Astrocyte (in vitro differentiated cells and primary cell): ENCODE measurements around the gene VPS37C. TPM values are rescaled to one million over a fixed set of nuclear protein-coding genes. Genes with fewer than 3 reads are reported as not detected.
A peak's percentile ranks its signal among the peaks of the same experiment; 100 is the strongest.

Experiments used
- DNase-seq: peaks from one replicate; pipeline ENCODE4 v3.0.0-alpha.2; 2010; ENCODE audit warnings: low read depth
- FAIRE-seq: peaks from 2 replicates; lab custom pipeline; 2011; peaks lifted over from hg19 to GRCh38; lab: Jason Lieb, UNC
- H2AFZ ChIP-seq: 2 replicates; pipeline ENCODE4 v1.6.0; 2012; ENCODE audit warnings: low read depth, low read length, inconsistent platforms
- H3K27ac ChIP-seq: 2 replicates; pipeline ENCODE4 v1.5.1; 2011; ENCODE audit warnings: low read depth, low read length, inconsistent platforms
- H3K27me3 ChIP-seq: 2 replicates; pipeline ENCODE4 v1.6.0; 2011; ENCODE audit warnings: low read length, inconsistent platforms; ENCODE audit not compliant: insufficient read depth
- H3K36me3 ChIP-seq: 2 replicates; pipeline ENCODE4 v1.5.1; 2011; ENCODE audit warnings: low read length, inconsistent platforms; ENCODE audit not compliant: insufficient read depth
- H3K4me1 ChIP-seq: 2 replicates; pipeline ENCODE4 v1.5.1; 2011; ENCODE audit warnings: low read length, inconsistent platforms; ENCODE audit not compliant: insufficient read depth
- H3K4me2 ChIP-seq: 2 replicates; pipeline ENCODE4 v1.6.0; 2012; ENCODE audit warnings: low read length, inconsistent platforms
- H3K4me3 ChIP-seq: 2 replicates; pipeline ENCODE4 v1.5.1; 2011; ENCODE audit warnings: low read depth, mild to moderate bottlenecking, low read length, inconsistent platforms; ENCODE audit not compliant: insufficient read depth
- H3K79me2 ChIP-seq: 2 replicates; pipeline ENCODE4 v1.6.0; 2012; ENCODE audit warnings: mild to moderate bottlenecking, low read length, inconsistent platforms; ENCODE audit not compliant: insufficient read depth
- H3K9ac ChIP-seq: 2 replicates; pipeline ENCODE4 v1.6.0; 2012; ENCODE audit warnings: mild to moderate bottlenecking, low read length, inconsistent platforms
- H3K9me3 ChIP-seq: 2 replicates; pipeline ENCODE4 v1.5.1; 2012; ENCODE audit warnings: low read depth, mild to moderate bottlenecking, low read length, inconsistent platforms; ENCODE audit not compliant: insufficient read depth
- H4K20me1 ChIP-seq: 2 replicates; pipeline ENCODE4 v1.6.0; 2012; ENCODE audit warnings: low read length, inconsistent platforms; ENCODE audit not compliant: insufficient read depth
- H3K27ac Mint-ChIP-seq: one replicate; pipeline ENCODE4 v1.8.0; 2021; ENCODE audit warnings: mild to moderate bottlenecking, mixed read lengths; ENCODE audit not compliant: unreplicated experiment
- H3K27me3 Mint-ChIP-seq: one replicate; pipeline ENCODE4 v1.8.0; 2021; ENCODE audit warnings: low read depth, mixed read lengths; ENCODE audit not compliant: unreplicated experiment
- H3K36me3 Mint-ChIP-seq: one replicate; pipeline ENCODE4 v1.8.0; 2021; ENCODE audit warnings: low read depth, mixed read lengths; ENCODE audit not compliant: unreplicated experiment
- H3K4me1 Mint-ChIP-seq: one replicate; pipeline ENCODE4 v1.8.0; 2021; ENCODE audit warnings: low read depth, mixed read lengths; ENCODE audit not compliant: unreplicated experiment
- H3K4me3 Mint-ChIP-seq: one replicate; pipeline ENCODE4 v1.8.0; 2021; ENCODE audit warnings: mild to moderate bottlenecking, moderate library complexity, mixed read lengths; ENCODE audit not compliant: unreplicated experiment
- H3K9me3 Mint-ChIP-seq: one replicate; pipeline ENCODE4 v1.8.0; 2021; ENCODE audit warnings: mild to moderate bottlenecking, mixed read lengths; ENCODE audit not compliant: unreplicated experiment
- CTCF ChIP-seq: IDR thresholded peaks from 2 replicates; pipeline ENCODE4 v1.5.1; 2011; ENCODE audit warnings: low read depth, mild to moderate bottlenecking, inconsistent platforms, low read length, moderate library complexity; ENCODE audit not compliant: insufficient read depth
- EZH2 ChIP-seq: IDR thresholded peaks from 2 replicates; pipeline ENCODE4 v1.6.1; 2012; ENCODE audit warnings: mild to moderate bottlenecking, low read length, inconsistent platforms; ENCODE audit not compliant: insufficient read depth
- total RNA-seq: library from RNA; stranded (reverse); gene quantifications from 2 replicates; pipeline ENCODE4 v1.2.1, GENCODE V29; 2021

VPS37C gene
- total RNA-seq, 1 donor from 2014 or later: 18.1 TPM

- H2AFZ ChIP-seq: no peak overlapping the region
- peak overlapping the region; percentile 70 for H3K27ac ChIP-seq
- peak overlapping the region; percentile 99 for H3K27ac Mint-ChIP-seq
- H3K9me3 ChIP-seq: no peaks in the 10 kb centered on the region
- H3K9me3 Mint-ChIP-seq: peaks cover 4% of the 10 kb centered on the region
- peak overlapping the region; percentile 45 for H3K9ac ChIP-seq
- peaks cover 58% of the 10 kb centered on the region for H3K4me1 Mint-ChIP-seq
- H3K27me3 Mint-ChIP-seq: no peaks in the 10 kb centered on the region
- FAIRE-seq (peak; percentile 49), DNase-seq (peak; percentile 82)
- TF ChIP-seq EZH2: no peak
- no peak for TF ChIP-seq CTCF
- peak overlapping the region; percentile 51 for H3K4me3 Mint-ChIP-seq
- peaks cover 16% of the 10 kb centered on the region for H3K4me1 ChIP-seq
- no peaks in the 10 kb centered on the region for H3K36me3 ChIP-seq
- peak overlapping the region; percentile 78 for H3K4me2 ChIP-seq
- peaks cover 81% of the 10 kb centered on the region for H3K79me2 ChIP-seq
- H3K36me3 Mint-ChIP-seq: peaks cover 4% of the 10 kb centered on the region
- no peaks in the 10 kb centered on the region for H3K27me3 ChIP-seq
- H3K4me3 ChIP-seq: no peak overlapping the region
- peaks cover 50% of the 10 kb centered on the region for H4K20me1 ChIP-seq
Measured at GRCh38 chr11:61152816-61153592, 8.2 kb downstream of the VPS37C start.

GRCh38 chr11:61151545-61152252 lies 9.5 kb downstream of the VPS37C start:
- H3K36me3 ChIP-seq: no peaks in the 10 kb centered on the region
- Mint-ChIP-seq H3K27me3 (no peaks in the 10 kb centered on the region), H3K9me3 (peaks cover 4% of the 10 kb centered on the region), H3K4me1 (peaks cover 59% of the 10 kb centered on the region), H3K4me3 (no peak overlapping the region), H3K27ac (no peak overlapping the region), H3K36me3 (peaks cover 4% of the 10 kb centered on the region)
- H3K27me3 ChIP-seq: no peaks in the 10 kb centered on the region
- DNase-seq (no peak), FAIRE-seq (no peak)
- no peak for TF ChIP-seq CTCF
- no peak for TF ChIP-seq EZH2
- H3K9me3 ChIP-seq: no peaks in the 10 kb centered on the region
- peaks cover 16% of the 10 kb centered on the region for H3K4me1 ChIP-seq
- H2AFZ ChIP-seq: no peak overlapping the region
- peaks cover 79% of the 10 kb centered on the region for H3K79me2 ChIP-seq
- H4K20me1 ChIP-seq: peaks cover 63% of the 10 kb centered on the region
- H3K27ac ChIP-seq: no peak overlapping the region
- H3K4me2 ChIP-seq: no peak overlapping the region
- H3K9ac ChIP-seq: no peak overlapping the region
- no peak overlapping the region for H3K4me3 ChIP-seq
